ENCODE data around the gene BSN. TPM values are rescaled to one million over a fixed set of nuclear protein-coding genes. Genes with fewer than 3 reads are reported as not detected.

The BSN gene
- polyA plus RNA-seq, 2 donors: 0.01 to 0.08 TPM

DNA sequence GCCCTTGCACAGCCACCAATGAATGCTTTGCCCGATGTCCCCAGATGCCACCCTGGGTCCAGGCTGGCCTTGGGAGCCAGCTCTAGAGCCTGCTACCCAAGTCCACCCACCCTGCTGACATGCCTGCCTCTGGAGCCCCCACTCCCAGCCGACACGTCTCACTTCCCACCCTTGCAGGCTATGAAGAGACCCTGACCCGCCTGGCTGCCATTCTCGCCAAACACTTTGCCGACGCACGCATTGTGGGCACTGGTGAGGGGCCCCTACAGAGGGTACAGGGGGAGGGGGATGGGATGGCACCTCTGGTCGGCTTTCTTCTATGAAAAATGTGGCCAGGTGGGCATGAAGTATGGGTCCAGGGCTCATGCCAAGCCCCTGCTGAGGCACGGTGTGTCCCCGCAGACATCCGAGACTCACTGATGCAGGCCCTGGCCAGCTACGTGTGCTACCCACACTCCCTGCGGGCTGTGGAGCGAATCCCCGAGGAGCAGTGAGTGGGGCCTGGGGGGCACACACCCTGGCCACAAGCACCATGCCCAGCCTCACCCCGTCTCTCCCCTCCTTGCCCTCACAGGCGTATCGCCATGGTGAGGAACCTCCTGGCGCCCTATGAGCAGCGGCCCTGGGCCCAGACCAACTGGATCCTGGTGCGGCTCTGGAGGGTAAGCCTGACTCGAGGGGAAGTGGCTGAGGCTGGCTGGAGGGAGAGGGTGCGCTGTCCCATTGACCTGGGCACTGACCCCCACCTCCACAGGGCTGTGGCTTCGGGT, 159.2 kb downstream of the BSN start:
- Histone ChIP-seq H3K36me3 (ENCODE audit: control insufficient read depth in 2 of 2, insufficient read depth in 2 of 2, low read length in 1 of 2) (peaks cover 3 to 28% of the 10 kb centered on the region in 2 donors), H3K4me1 (ENCODE audit: control insufficient read depth in 2 of 2, insufficient read depth in 2 of 2, low read length in 1 of 2) (peaks cover 3 to 7% of the 10 kb centered on the region in 2 donors), H3K9me3 (ENCODE audit: control insufficient read depth in 2 of 2, insufficient read depth in 1 of 2, low read depth in 1 of 2, low read length in 1 of 2) (no peaks in the 10 kb centered on the region), H3K27ac (ENCODE audit: low read depth in 2 of 2, low read length in 1 of 2) (no peak overlapping the region), H3K27me3 (ENCODE audit: control insufficient read depth in 1 of 2, insufficient read depth in 2 of 2, low read length in 2 of 2) (no peaks in the 10 kb centered on the region), H3K4me3 (ENCODE audit: low read depth in 1 of 2, low read length in 2 of 2) (no peak overlapping the region)
- WGBS, 2 donors: 91 to 94% methylated on average over 25 of the region's 25 CpGs

DNA sequence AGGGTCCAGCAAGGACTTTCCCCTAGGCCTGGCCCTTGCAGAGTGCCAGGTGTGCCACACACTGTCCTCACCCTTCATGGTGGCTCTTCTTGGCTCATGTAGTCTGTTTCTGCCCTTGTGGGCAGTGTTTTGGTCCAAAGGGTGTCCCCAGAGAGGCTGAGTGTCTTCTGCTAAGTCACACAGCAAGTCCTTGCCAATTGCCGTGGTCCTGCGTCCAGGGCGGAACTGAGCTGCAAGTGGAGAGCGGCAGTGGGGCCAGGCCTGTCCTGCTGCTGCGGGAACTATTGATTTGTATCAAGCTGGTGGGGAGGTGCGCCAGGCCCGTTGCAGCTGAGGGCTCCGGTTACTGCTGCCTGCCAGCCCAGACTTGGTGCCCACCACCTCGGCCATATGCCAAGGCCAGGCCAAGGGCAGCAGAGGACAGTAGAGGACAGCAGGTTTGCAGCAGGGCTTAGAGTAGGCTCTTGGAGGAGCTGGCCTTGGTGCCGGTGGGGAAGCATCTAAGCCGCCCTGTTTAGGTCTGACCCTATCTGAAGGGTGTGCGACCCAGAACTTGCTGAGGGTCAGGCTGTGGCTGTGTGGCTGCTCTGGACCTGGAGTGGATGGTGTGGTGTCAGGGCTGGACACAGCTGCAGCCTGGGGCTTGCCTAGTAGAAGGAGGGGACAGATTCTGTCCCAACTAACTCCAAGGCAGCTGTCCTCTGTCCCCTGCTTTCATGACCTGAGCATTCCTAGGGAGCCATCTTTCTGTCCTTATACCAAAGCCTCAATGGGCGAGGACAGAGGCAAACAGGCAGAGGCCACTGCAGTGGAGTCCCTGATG, 160.7 kb downstream of the BSN start:
- WGBS, 2 donors: 86% methylated on average over 13 of the region's 13 CpGs
- Histone ChIP-seq H3K9me3 (ENCODE audit: control insufficient read depth in 2 of 2, insufficient read depth in 1 of 2, low read depth in 1 of 2, low read length in 1 of 2) (no peaks in the 10 kb centered on the region), H3K4me1 (ENCODE audit: control insufficient read depth in 2 of 2, insufficient read depth in 2 of 2, low read length in 1 of 2) (peaks cover 7 to 16% of the 10 kb centered on the region in 2 donors), H3K36me3 (ENCODE audit: control insufficient read depth in 2 of 2, insufficient read depth in 2 of 2, low read length in 1 of 2) (peaks cover 3 to 28% of the 10 kb centered on the region in 2 donors), H3K27ac (ENCODE audit: low read depth in 2 of 2, low read length in 1 of 2) (no peak overlapping the region), H3K4me3 (ENCODE audit: low read depth in 1 of 2, low read length in 2 of 2) (no peak overlapping the region), H3K27me3 (ENCODE audit: control insufficient read depth in 1 of 2, insufficient read depth in 2 of 2, low read length in 2 of 2) (no peaks in the 10 kb centered on the region)

DNA sequence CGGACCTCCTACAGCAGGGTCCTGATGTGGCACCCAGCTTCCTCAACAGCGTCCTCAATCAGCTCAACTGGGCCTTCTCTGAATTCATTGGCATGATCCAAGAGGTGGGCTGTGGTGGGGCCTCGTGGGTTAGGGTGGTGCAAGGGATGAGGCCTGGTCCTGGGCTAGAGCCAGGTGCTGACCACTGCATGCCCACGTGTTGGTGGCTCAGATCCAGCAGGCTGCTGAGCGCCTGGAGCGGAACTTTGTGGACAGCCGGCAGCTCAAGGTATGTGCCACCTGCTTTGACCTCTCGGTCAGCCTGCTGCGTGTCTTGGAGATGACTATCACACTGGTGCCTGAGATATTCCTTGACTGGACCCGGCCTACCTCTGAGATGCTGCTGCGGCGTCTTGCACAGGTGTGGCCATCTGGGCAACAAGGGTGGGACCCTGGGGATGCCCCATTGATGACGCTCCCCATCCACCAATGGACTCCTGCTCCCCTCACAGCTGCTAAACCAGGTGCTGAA, 161.4 kb downstream of the BSN start:
- H3K27ac ChIP-seq (ENCODE audit: low read depth in 2 of 2, low read length in 1 of 2): no peak overlapping the region
- peaks cover 7 to 16% of the 10 kb centered on the region in 2 donors for H3K4me1 ChIP-seq (ENCODE audit: control insufficient read depth in 2 of 2, insufficient read depth in 2 of 2, low read length in 1 of 2)
- H3K4me3 ChIP-seq (ENCODE audit: low read depth in 1 of 2, low read length in 2 of 2): no peak overlapping the region
- H3K36me3 ChIP-seq (ENCODE audit: control insufficient read depth in 2 of 2, insufficient read depth in 2 of 2, low read length in 1 of 2): peaks cover 3 to 29% of the 10 kb centered on the region in 2 donors
- H3K9me3 ChIP-seq (ENCODE audit: control insufficient read depth in 2 of 2, insufficient read depth in 1 of 2, low read depth in 1 of 2, low read length in 1 of 2): no peaks in the 10 kb centered on the region
- WGBS, 2 donors: 89 to 91% methylated on average over 13 of the region's 13 CpGs
- no peaks in the 10 kb centered on the region for H3K27me3 ChIP-seq (ENCODE audit: control insufficient read depth in 1 of 2, insufficient read depth in 2 of 2, low read length in 2 of 2)

DNA sequence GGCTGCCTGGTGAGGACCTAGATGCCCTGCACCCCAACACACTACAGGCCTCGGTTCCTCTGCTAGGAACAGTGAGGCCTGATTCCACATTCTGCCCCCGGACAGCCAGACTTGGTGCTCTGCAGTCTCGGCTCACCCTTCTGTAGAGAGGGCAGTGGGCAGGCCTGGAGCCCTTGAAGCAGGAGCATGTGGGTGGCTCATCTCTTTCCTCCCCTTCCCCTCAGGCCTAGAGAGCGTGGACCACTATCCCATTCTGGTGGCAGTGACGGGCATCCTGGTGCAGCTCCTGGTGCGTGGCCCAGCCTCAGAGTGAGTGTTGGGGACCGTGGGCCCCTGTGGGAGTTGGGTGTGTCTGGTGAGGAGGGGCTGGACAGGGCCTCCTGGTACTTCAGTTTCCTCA, 161.9 kb downstream of the BSN start:
- Histone ChIP-seq H3K36me3 (ENCODE audit: control insufficient read depth in 2 of 2, insufficient read depth in 2 of 2, low read length in 1 of 2) (peaks cover 6 to 34% of the 10 kb centered on the region in 2 donors), H3K4me3 (ENCODE audit: low read depth in 1 of 2, low read length in 2 of 2) (no peak overlapping the region), H3K9me3 (ENCODE audit: control insufficient read depth in 2 of 2, insufficient read depth in 1 of 2, low read depth in 1 of 2, low read length in 1 of 2) (no peaks in the 10 kb centered on the region), H3K27ac (ENCODE audit: low read depth in 2 of 2, low read length in 1 of 2) (no peak overlapping the region), H3K27me3 (ENCODE audit: control insufficient read depth in 1 of 2, insufficient read depth in 2 of 2, low read length in 2 of 2) (no peaks in the 10 kb centered on the region), H3K4me1 (ENCODE audit: control insufficient read depth in 2 of 2, insufficient read depth in 2 of 2, low read length in 1 of 2) (peaks cover 7 to 16% of the 10 kb centered on the region in 2 donors)
- WGBS, 2 donors: 92 to 94% methylated on average over 7 of the region's 7 CpGs

DNA sequence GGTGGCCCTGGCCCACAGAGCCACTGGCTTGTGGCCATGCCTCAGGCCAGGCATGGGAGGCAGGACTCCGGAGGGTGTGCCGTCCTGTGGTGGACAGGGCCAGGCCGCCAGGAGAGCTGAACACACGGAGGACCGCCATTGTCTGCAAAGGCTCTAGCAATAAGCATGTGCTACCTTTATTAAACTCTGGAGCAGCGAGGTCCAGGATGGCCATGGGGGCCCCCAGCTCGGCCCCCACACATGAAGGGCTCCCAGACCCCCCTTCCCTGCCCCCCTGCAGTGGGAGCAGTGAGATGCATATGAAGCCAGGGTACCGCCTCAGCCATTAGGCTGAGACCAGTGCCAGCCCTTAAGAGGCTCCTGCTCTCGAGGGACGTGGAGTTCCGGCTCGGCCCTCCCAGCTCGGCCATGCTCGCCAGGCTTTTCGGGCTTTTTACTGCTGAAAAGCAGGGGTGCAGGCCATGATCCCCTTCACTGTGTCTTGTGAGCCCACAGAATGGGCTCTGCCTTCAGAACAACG, 162.5 kb downstream of the BSN start:
- H3K27ac ChIP-seq (ENCODE audit: low read depth in 2 of 2, low read length in 1 of 2): no peak overlapping the region
- H3K36me3 ChIP-seq (ENCODE audit: control insufficient read depth in 2 of 2, insufficient read depth in 2 of 2, low read length in 1 of 2): peaks cover 4 to 39% of the 10 kb centered on the region in 2 donors
- no peaks in the 10 kb centered on the region for H3K9me3 ChIP-seq (ENCODE audit: control insufficient read depth in 2 of 2, insufficient read depth in 1 of 2, low read depth in 1 of 2, low read length in 1 of 2)
- H3K27me3 ChIP-seq (ENCODE audit: control insufficient read depth in 1 of 2, insufficient read depth in 2 of 2, low read length in 2 of 2): no peaks in the 10 kb centered on the region
- peaks cover 7 to 16% of the 10 kb centered on the region in 2 donors for H3K4me1 ChIP-seq (ENCODE audit: control insufficient read depth in 2 of 2, insufficient read depth in 2 of 2, low read length in 1 of 2)
- H3K4me3 ChIP-seq (ENCODE audit: low read depth in 1 of 2, low read length in 2 of 2): no peak overlapping the region
- WGBS, 2 donors: 92 to 94% methylated on average over 16 of the region's 16 CpGs

DNA sequence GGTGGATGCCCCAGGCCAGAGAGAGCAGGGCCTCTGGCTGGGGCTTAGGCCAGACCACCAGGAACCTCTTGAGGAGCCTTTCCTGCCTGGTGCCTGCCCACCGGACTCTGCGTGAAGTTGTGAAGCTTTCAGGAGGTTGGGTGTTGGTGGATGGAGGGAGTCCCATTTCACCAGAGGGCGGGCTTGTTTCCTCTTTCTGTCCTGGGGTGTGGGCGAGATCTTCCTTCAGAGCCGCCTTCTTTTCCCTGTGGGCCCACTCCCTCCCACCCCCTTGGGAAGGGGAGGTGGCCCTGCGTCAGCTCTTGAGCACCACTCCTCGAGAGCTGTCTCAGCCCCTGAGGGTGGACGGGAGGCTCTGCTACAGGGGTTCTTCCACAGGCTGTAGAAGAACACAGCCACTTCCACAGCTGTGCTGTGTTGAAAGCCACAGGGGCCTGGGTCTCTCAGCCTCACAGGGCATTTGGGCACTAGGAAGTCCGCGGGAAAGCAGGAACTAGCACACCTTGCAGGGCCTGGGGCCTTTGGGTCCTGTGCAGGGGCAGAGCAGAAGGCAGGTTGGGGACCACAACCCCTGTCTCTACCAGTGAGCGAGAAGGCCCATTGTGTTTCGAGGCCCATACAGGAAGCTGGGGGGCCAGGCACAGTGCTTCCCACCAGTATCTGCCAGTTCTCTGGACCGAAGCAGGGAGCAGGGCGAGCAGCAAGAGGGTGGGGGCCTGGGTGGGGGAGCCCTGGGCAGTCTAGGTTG, 163.1 kb downstream of the BSN start:
- H3K36me3 ChIP-seq (ENCODE audit: control insufficient read depth in 2 of 2, insufficient read depth in 2 of 2, low read length in 1 of 2): peaks cover 4 to 41% of the 10 kb centered on the region in 2 donors
- WGBS, 2 donors: 90 to 92% methylated on average over 14 of the region's 14 CpGs
- peaks cover 7 to 18% of the 10 kb centered on the region in 2 donors for H3K4me1 ChIP-seq (ENCODE audit: control insufficient read depth in 2 of 2, insufficient read depth in 2 of 2, low read length in 1 of 2)
- no peak overlapping the region for H3K27ac ChIP-seq (ENCODE audit: low read depth in 2 of 2, low read length in 1 of 2)
- no peaks in the 10 kb centered on the region for H3K9me3 ChIP-seq (ENCODE audit: control insufficient read depth in 2 of 2, insufficient read depth in 1 of 2, low read depth in 1 of 2, low read length in 1 of 2)
- H3K4me3 ChIP-seq (ENCODE audit: low read depth in 1 of 2, low read length in 2 of 2): no peak overlapping the region
- no peaks in the 10 kb centered on the region for H3K27me3 ChIP-seq (ENCODE audit: control insufficient read depth in 1 of 2, insufficient read depth in 2 of 2, low read length in 2 of 2)

DNA sequence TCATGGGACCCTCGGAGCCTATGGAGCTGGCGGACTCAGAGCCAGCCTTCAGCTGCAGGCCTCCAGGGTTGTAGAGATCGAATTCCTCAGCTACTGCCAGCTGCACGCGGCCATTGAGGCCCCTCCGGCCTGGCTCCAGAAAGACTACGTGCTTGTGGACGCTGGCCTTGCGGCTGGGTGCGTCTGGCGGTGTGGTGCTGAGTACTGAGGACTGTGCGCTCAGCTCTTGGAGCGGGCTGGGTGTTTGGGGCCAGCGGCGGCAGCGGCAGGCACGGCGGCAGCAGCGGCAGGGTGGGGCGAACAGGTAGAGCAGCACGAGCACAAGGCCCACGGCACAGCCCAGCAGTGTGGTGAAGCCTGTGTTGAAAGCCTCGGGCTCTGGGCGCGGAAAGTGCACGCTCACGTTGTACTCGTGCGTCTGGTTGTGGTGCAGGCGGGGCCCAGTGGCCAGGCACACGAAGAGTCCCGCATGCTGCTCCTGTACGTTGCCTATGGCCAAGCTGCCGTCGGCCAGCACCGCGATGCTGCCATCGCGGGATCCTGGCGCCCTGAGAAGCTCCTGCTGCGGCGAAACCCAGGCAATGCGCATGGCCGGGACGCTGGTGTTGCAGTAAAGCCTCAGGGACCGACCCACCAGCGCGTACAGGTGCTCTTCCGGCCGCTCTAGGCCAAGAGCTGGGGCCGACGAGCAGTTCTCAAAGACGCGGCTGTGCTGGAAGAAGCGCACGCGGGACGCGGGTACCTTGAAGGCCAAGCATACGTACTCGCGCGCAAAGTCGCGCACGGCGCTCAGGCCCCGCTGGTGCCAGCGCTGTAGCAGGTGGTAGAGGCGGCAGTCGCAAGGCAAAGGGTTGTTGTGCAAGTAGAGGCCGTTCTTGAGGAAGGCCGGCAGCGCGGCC, 163.9 kb downstream of the BSN start:
- no peaks in the 10 kb centered on the region for H3K27me3 ChIP-seq (ENCODE audit: control insufficient read depth in 1 of 2, insufficient read depth in 2 of 2, low read length in 2 of 2)
- peaks cover 4 to 46% of the 10 kb centered on the region in 2 donors for H3K36me3 ChIP-seq (ENCODE audit: control insufficient read depth in 2 of 2, insufficient read depth in 2 of 2, low read length in 1 of 2)
- peak overlapping the region in 1 of 2 donors; percentile 44 for H3K4me3 ChIP-seq (ENCODE audit: low read depth in 1 of 2, low read length in 2 of 2)
- peaks cover 7 to 26% of the 10 kb centered on the region in 2 donors for H3K4me1 ChIP-seq (ENCODE audit: control insufficient read depth in 2 of 2, insufficient read depth in 2 of 2, low read length in 1 of 2)
- H3K9me3 ChIP-seq (ENCODE audit: control insufficient read depth in 2 of 2, insufficient read depth in 1 of 2, low read depth in 1 of 2, low read length in 1 of 2): no peaks in the 10 kb centered on the region
- peak overlapping the region in 1 of 2 donors; percentile 2 for H3K27ac ChIP-seq (ENCODE audit: low read depth in 2 of 2, low read length in 1 of 2)
- 52 to 54% methylated on average over 73 to 75 of the region's 75 CpGs for WGBS, 2 donors

DNA sequence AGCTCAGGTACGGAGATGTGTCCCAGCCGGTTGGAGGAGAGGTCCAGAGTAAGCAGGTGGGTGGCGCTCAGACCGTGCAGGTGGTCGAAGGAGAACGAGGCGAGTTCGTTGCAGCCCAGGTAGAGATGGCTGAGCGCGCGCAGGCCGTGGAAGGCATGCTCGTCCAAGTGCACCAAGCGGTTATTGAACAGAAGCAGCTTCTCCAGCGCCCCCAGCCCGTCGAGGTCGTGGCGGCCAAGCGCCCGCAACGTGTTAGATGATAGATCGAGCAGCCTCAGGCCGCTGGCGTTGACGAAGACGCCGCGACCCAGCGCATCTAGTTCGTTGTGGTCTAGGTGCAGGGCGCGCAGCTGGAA, 164.6 kb downstream of the BSN start:
- peaks cover 4 to 45% of the 10 kb centered on the region in 2 donors for H3K36me3 ChIP-seq (ENCODE audit: control insufficient read depth in 2 of 2, insufficient read depth in 2 of 2, low read length in 1 of 2)

More for the DNA sequence above, 164.6 kb downstream of the BSN start:
- no peaks in the 10 kb centered on the region for H3K27me3 ChIP-seq (ENCODE audit: control insufficient read depth in 1 of 2, insufficient read depth in 2 of 2, low read length in 2 of 2)
- H3K9me3 ChIP-seq (ENCODE audit: control insufficient read depth in 2 of 2, insufficient read depth in 1 of 2, low read depth in 1 of 2, low read length in 1 of 2): no peaks in the 10 kb centered on the region
- no peak overlapping the region for H3K27ac ChIP-seq (ENCODE audit: low read depth in 2 of 2, low read length in 1 of 2)
- 6 to 9% methylated on average over 33 of the region's 33 CpGs for WGBS, 2 donors
- H3K4me3 ChIP-seq (ENCODE audit: low read depth in 1 of 2, low read length in 2 of 2): peak overlapping the region; percentile 31 to 44
- H3K4me1 ChIP-seq (ENCODE audit: control insufficient read depth in 2 of 2, insufficient read depth in 2 of 2, low read length in 1 of 2): peaks cover 7 to 26% of the 10 kb centered on the region in 2 donors

All from esophagus (tissue), 2 donors.